Small intestine (tissue), 7 donors: ENCODE data around the gene RNU1-1. TPM values are rescaled to one million over a fixed set of nuclear protein-coding genes. Genes with fewer than 3 reads are reported as not detected.
"Not testable (repeated sequence)": the region's sequence is repeated elsewhere in the genome, so short reads cannot be mapped to it uniquely, and the experiment has no call there.

Source experiments
- DNase-seq, 2 donors: peaks; one replicate each; pipeline versions ENCODE4 v3.0.0 to v3.0.0-alpha.2; 2013
- FAIRE-seq: peaks from 2 replicates; lab custom pipeline; 2012; peaks lifted over from hg19 to GRCh38; lab: Jason Lieb, UNC
- H3K27ac ChIP-seq, 3 donors: one replicate each; pipeline ENCODE4 v1.5.1; 2013; ENCODE audit warnings: low read length in 2 of 3, mild to moderate bottlenecking in 2 of 3, control low read depth in 1 of 3, inconsistent platforms in 1 of 3, low read depth in 1 of 3, moderate library complexity in 1 of 3
- H3K27me3 ChIP-seq, 3 donors: one replicate each; pipeline ENCODE4 v1.6.1; 2013; ENCODE audit warnings: low read length in 3 of 3, inconsistent platforms in 1 of 3; ENCODE audit not compliant: control insufficient read depth in 3 of 3, insufficient read depth in 3 of 3
- H3K36me3 ChIP-seq, 3 donors: one replicate each; pipeline ENCODE4 v1.6.1; 2013; ENCODE audit warnings: low read length in 3 of 3, inconsistent platforms in 1 of 3, low read depth in 1 of 3, mild to moderate bottlenecking in 1 of 3, moderate library complexity in 1 of 3; ENCODE audit not compliant: control insufficient read depth in 3 of 3, insufficient read depth in 2 of 3
- H3K4me1 ChIP-seq, 3 donors: one replicate each; pipeline ENCODE4 v1.6.1; 2013; ENCODE audit warnings: low read length in 2 of 3, inconsistent platforms in 1 of 3, low read depth in 1 of 3, mild to moderate bottlenecking in 1 of 3, moderate library complexity in 1 of 3; ENCODE audit not compliant: control insufficient read depth in 3 of 3, insufficient read depth in 2 of 3
- H3K4me3 ChIP-seq, 3 donors: one replicate each; pipeline ENCODE4 v1.5.1; 2013; ENCODE audit warnings: low read length in 3 of 3, control low read depth in 1 of 3, inconsistent platforms in 1 of 3, low read depth in 1 of 3, mild to moderate bottlenecking in 1 of 3, moderate library complexity in 1 of 3
- H3K9me3 ChIP-seq, 2 donors: one replicate each; pipeline ENCODE4 v1.6.1; 2013; ENCODE audit warnings: low read depth in 1 of 2, low read length in 1 of 2; ENCODE audit not compliant: control insufficient read depth in 2 of 2, insufficient read depth in 1 of 2
- WGBS, 3 donors: extraction: QIAGEN DNeasy Blood & Tissue Kit; methylation state at CpG; one replicate each; pipeline ENCODE4 v1.1.7; 2013; 5-methylcytosine and 5-hydroxymethylcytosine counted together
- polyA plus RNA-seq, 4 donors: library from polyadenylated mRNA; stranded (reverse) in 3 of 4; unstranded in 1 of 4; fragments of 200-250 nt in 3 of 4; fragments of 120-200 nt in 1 of 4; gene quantifications; one replicate each; pipeline versions ENCODE4 v1.2.1 to v1.2.3, GENCODE V29; 2013
- donor health status: healthy with polysubstance abuse.
- donor health status: control.
- donor health status: control.
- donor health status: Bipolar disorder and iron deficiency.
- donor health status: healthy.

Gene RNU1-1
- polyA plus RNA-seq, 4 donors: not detected

GRCh38 chr1:16493731-16494130 is 20.4 kb downstream of the RNU1-1 start:
- not testable (repeated sequence) for DNase-seq, H3K27ac ChIP-seq, H3K4me3 ChIP-seq, H3K9me3 ChIP-seq, H3K4me1 ChIP-seq, FAIRE-seq, H3K27me3 ChIP-seq
- WGBS, 3 donors: 85 to 93% (median 90%) methylated on average over 9 of the region's 9 CpGs
- peaks cover 0 to 11% (median 0%) of the 10 kb centered on the region in 3 donors for H3K36me3 ChIP-seq

- not testable (repeated sequence) for H3K27me3 ChIP-seq, H3K4me1 ChIP-seq, H3K4me3 ChIP-seq, H3K27ac ChIP-seq, FAIRE-seq, DNase-seq, H3K9me3 ChIP-seq
- peaks cover 0 to 14% (median 0%) of the 10 kb centered on the region in 3 donors for H3K36me3 ChIP-seq
- 84 to 93% (median 93%) methylated on average over 7 of the region's 7 CpGs for WGBS, 3 donors
Measured at GRCh38 chr1:16492937-16493336, 21.1 kb downstream of the RNU1-1 start.

- H3K4me1 ChIP-seq: no peaks in the 10 kb centered on the region
- H3K27ac ChIP-seq: no peak overlapping the region
- 83 to 85% (median 84%) methylated on average over 8 to 9 of the region's 9 CpGs for WGBS, 3 donors
- H3K4me3 ChIP-seq: no peak overlapping the region
- H3K27me3 ChIP-seq: no peaks in the 10 kb centered on the region
- no peak for FAIRE-seq
- H3K36me3 ChIP-seq: peaks cover 0 to 20% (median 0%) of the 10 kb centered on the region in 3 donors
- H3K9me3 ChIP-seq: no peaks in the 10 kb centered on the region
- DNase-seq: no peak
Measured at GRCh38 chr1:16491056-16491675, 22.9 kb downstream of the RNU1-1 start.

GRCh38 chr1:16489195-16489880 is 24.7 kb downstream of the RNU1-1 start:
- not testable (repeated sequence) for H3K27me3 ChIP-seq, H3K4me1 ChIP-seq, H3K9me3 ChIP-seq, H3K27ac ChIP-seq, H3K4me3 ChIP-seq, FAIRE-seq, DNase-seq
- 89 to 92% (median 90%) methylated on average over 9 of the region's 9 CpGs for WGBS, 3 donors
- H3K36me3 ChIP-seq: peaks cover 0 to 36% (median 0%) of the 10 kb centered on the region in 3 donors

GRCh38 chr1:16487011-16487410 is 27.1 kb downstream of the RNU1-1 start:
- not testable (repeated sequence) for H3K9me3 ChIP-seq, FAIRE-seq

GRCh38 chr1:16486316-16486715 is 27.8 kb downstream of the RNU1-1 start:
- 85 to 92% (median 91%) methylated on average over 8 of the region's 8 CpGs for WGBS, 3 donors
- not testable (repeated sequence) for H3K4me3 ChIP-seq, H3K27ac ChIP-seq, H3K27me3 ChIP-seq, H3K9me3 ChIP-seq, FAIRE-seq, DNase-seq, H3K4me1 ChIP-seq
- H3K36me3 ChIP-seq: peaks cover 0 to 49% (median 0%) of the 10 kb centered on the region in 3 donors

More at GRCh38 chr1:16487011-16487410, 27.1 kb downstream of the RNU1-1 start:
- not testable (repeated sequence) for H3K4me3 ChIP-seq, H3K4me1 ChIP-seq, H3K27ac ChIP-seq, H3K27me3 ChIP-seq, DNase-seq
- H3K36me3 ChIP-seq: peaks cover 0 to 44% (median 0%) of the 10 kb centered on the region in 3 donors

GRCh38 chr1:16484931-16485330 is 29.2 kb downstream of the RNU1-1 start:
- DNase-seq (no peak), FAIRE-seq (no peak)
- Histone ChIP-seq H3K27me3 (no peaks in the 10 kb centered on the region), H3K9me3 (no peaks in the 10 kb centered on the region), H3K27ac (no peak overlapping the region), H3K36me3 (peaks cover 0 to 48% (median 0%) of the 10 kb centered on the region in 3 donors), H3K4me1 (no peaks in the 10 kb centered on the region), H3K4me3 (no peak overlapping the region)
- 92 to 95% (median 93%) methylated on average over 6 of the region's 6 CpGs for WGBS, 3 donors

GRCh38 chr1:16484501-16484835 is 29.6 kb downstream of the RNU1-1 start:
- Histone ChIP-seq H3K27ac (no peak overlapping the region), H3K27me3 (no peaks in the 10 kb centered on the region), H3K36me3 (peaks cover 0 to 46% (median 0%) of the 10 kb centered on the region in 3 donors), H3K4me3 (no peak overlapping the region), H3K9me3 (no peaks in the 10 kb centered on the region), H3K4me1 (no peaks in the 10 kb centered on the region)
- WGBS, 3 donors: 94 to 98% (median 98%) methylated on average over 7 to 8 of the region's 8 CpGs
- FAIRE-seq: no peak
- DNase-seq: no peak
